ENCODE results near the gene GFRA4.
"Not testable (repeated sequence)": the region's sequence is repeated elsewhere in the genome, so short reads cannot be mapped to it uniquely, and the experiment has no call there.

GFRA4 gene

DNA sequence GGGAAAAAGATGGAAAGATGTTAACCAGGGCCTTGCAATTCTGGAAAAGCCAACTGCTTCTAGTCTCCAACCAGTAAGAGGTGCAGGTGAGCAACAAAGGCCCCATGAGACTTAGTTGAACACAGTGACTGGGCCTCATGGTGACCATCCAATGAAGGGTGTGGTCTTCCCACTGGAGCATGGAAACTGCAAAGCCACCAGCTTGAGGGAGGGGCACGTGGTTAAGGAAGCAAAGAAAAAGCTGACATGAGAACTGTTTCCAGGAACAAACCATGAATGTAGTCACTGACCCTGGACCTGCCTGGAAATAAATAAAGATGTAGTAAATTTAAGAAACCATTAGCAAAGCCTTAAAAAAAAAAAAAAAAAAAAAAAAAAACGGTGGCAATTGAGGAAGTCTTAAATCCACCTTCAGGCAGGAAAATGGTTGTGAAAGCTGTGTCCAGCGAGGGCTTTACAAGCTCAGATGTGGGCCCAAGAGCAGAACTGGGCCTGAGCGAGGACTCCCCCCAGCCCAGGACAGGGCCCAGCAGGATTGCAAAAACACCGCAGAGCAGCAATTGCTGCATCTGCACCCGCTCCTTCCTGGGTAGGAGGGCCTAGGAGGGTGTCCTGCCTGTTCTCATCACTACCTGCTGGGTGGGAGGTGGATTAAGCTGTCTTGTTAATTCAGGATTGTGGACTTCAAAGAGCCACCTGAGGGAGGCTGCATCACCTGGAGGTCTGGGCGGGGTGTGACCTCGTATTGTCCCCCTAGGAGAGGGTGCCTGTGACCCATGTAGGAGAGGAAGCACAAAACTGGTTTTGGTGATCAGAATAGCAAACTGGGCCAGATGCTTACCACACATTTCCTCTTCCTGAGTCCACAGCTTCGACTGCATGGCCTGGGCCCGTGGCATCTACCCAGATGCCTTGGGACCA, 10.3 kb downstream of the GFRA4 start:
- no peak for DNase-seq

DNA sequence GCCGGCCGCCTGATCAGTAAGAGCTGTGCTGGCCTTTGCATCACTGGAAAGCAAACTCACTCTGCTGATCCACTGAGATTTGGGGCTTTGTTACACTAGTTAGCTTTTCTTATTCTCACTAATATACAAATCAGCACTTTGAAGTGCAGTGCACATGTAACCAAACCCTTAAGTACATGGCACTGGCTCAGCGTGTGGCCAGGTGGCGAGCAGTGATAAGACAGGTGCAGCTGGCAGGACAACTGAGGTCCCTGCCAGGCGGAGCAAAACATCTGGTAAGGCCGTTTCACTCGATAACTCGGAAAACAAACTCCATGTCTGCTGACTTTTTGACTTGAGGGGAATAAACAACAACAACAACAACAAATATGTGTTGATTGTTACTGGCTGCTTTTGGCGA, 11.0 kb downstream of the GFRA4 start:
- no peak for DNase-seq

DNA sequence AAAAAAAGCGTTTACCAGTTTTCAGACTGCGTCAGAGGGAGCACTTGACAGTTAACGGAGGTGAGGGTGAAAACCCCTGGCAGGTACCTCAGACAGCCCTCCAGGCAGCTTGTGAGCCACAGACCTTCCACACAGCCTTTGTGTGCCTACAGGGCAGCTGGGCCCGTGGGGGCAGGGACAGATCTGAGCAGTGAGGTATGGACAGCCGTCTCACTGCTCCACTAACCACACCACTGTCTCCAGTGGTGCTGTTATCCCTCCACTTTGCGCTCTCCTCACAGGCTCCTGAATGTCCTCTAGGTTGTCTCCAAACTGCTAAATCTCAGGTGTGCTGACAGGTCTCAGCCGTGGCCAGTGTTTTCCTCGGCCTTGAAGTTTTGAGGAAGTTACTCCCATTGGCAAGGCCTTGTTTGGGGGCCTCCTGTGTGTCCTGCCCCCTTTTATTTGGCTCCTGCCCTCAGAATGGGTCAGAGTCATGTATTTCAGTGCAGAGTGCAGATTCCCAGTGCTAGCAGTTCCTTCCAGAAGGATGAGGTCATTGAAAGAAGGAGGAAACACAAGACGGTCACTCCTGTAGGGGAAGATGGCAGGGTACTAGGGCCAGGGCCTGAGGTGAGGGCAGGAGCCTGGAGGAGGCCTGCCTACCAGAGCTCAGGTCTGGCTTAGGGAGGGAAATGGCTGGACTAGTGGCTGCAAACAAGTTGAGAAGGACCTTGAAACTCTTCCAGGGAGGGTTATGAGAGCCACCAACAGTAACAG, 11.8 kb downstream of the GFRA4 start:
- no peak for DNase-seq

DNA sequence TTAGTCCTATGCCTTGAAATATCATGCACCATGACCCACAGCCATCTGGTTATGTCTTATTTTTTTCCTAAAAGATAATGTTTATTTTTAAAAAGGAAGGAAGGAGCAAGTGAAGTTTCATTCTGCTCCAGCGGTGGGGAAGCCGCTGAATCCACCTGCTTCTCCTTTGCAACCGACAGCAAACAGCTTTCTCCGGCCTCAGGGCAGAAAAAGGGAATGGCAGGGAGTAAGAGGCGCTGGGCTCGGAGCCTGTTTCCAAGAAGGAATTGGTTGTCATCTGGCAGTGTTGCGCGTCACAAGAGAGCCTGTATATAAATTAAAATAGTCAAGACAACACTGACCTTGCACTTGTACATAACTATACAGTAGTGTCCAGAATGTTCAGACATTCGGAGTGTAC, 14.2 kb downstream of the GFRA4 start:
- no peak for DNase-seq

DNA sequence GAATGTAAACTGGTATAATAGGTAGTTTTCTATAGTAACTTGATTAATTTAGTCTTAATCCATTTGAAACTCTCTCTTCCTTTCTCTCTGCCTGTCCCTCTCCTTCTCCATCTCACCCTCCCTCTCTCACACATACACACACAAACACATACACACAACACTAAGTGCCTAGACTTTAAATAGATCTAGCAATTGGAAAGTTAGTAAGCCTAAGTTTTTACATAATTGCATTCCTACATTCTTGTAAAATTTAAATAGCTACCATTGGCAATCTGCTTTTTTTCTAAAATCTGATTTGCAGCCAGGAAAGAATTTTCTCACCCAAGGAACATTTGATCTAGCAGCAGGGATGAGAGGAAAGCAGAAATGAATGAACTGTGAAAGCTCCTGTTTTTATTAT, 15.7 kb downstream of the GFRA4 start:
- DNase-seq: no peak

DNA sequence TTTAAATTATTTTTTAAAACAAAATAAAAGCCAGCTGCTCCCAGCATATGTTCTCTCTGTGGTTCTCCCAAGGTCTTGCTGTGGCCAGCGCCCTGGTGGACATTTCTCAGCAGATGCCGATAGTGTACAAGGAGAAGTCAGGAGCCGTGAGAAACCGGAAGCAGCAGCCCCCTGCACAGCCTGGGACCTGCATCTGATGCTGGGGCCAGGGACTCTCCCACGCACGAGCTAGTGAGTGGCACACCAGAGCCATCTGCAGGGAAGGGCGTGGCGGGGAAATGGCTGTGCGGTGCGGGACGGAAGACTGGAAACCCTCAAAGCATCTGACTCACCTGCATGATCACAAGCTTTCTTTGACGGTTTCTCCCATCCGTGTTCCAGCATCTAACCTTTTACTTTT, 16.5 kb downstream of the GFRA4 start:
- no peak for DNase-seq

DNA sequence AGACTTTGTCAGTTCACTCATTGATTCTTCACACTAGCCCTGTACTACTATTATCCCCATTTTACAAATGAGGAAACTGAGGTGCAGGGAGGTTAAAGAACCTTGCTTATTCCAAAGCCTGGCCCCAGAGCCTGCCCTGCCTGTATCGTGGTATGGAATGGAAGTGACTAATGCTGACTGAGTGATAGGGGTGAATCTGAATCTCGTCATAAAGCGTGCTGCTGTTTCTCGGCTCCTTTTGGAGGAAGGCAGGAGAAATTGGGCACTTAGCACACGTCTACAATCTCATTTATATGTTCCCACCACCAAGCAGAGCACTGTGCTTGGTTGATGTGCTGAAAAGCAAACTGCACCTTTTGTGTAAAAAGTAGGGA, 17.1 kb downstream of the GFRA4 start:
- DNase-seq: no peak

DNA sequence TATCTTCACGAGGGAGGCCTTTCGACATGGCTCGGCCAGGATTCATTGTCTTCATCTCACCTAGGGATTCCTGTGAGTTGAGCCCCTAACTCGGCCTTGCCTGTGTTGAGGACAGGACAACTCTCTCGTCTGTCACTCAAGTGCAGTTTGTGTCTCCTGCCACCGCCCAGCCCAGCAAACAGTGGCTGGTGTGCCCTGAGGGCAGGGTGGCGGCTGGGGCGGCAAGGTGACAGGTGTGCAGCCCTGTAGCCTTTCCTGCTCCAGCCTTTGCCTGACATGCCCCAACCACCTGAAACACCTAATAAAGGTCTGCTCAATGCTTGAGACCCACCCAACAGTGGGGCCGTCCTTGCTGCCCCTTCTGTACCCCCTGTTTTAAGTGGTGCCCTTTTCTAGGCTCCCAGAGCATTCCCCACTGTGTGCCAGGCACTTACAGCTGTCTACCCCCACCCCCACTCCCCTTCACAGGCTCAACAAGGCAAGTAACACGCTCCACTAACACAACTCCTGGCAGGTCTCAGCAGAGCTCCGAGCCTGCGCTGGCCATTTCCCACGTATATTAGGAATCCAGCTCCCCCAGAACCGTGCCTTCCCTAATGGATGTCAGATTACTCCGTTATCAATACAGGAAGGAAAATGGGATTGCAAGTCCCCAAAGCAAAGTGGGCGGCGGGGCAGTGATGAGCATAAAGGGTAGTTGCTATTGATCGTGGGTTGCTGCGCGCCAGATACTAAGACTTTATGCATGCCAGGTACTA, 17.7 kb downstream of the GFRA4 start:
- DNase-seq: no peak

DNA sequence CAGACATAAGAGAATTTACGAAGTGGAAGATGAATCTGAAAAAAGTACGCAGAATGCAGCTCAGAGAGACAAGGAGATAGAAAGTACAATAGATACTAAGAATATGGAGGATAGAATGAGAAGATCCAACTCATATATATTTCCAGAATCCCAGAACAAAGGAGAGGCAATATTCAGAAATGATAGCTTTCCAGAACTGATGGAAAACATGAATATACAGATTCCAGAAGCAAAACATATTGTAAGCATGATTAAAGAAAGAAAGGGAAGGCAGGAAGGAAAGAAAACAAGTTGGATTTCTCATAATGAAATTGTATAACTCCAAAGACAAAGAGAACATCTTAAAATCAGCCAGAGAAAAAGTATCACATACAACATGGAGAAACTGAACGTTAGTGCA, 22.9 kb downstream of the GFRA4 start:
- DNase-seq: no peak

DNA sequence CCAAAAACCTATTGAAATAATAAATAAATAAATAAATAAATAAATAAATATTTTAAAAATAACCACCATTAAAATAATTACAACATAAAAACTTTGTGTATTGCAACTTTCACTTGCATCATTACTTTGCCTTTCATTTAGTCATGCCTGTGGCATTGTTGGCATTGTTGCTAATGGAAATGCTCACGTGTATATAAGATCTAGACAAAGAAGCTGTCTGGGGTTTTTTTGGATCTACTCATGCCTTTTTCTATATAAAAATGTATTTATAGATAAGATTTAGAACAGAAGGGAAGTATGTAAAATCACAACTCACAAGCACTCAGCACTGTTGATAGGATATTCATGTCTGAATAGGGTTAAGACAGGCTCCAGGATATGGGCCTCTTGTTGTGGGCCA, 27.9 kb downstream of the GFRA4 start:
- DNase-seq: no peak

DNA sequence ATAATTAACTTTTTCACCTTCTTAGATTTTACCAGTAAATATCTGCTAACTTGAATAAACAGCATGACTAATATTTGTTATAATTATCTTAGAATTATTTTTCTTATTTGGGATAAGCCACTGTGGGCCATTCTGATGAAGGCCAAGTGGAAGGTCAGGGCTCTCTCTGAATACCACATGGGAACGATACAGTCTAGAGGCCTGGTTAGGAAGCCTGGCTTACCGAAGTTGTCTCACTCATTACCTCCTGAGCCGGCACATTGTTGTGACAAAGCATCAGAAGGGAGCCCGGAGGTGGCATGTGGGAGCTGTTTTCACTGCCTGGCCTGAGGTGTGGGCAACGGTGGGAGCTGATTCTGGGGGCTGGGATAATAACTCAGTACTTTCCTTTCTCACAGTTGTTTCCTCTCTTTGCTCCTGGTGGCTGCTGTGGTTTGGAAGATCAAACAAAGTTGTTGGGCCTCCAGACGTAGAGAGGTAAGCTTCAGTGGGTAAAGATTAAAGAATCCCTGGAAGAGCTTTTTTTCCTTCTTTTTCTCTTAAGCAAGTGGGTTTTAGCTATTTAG, 29.2 kb downstream of the GFRA4 start:
- DNase-seq: no peak

DNA sequence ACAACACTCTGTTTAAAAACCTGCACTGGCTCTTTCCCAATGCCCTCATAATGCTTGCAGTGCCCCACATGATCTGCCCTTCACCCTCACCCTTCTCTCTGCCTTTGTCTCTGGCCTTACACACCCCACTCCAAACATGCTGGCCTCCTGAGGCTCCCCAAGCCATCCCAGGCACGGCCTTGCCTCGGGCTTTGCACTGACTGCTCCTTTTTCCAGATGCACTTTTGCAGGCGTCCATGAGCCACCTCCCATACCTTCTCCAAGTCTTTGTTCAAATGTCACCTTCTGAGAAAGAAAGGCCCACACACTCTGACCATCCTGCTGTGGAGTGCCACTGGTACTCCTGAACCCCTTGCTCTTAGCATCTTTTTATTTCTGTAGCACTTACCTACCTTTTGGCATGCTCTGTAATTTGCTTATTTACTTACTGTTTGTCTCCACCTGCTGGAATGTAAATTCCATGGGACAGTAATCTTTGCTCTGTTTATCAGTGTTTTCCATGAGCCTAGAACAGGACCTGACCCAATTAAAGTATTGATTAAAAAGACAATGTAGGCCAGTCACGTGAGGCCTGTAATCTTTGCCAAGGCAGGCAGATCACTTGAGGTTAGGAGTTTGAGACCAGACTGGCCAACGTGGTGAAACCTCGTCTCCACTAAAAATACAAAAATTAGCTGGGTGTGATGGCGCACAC, 30.7 kb downstream of the GFRA4 start:
- DNase-seq: no peak

DNA sequence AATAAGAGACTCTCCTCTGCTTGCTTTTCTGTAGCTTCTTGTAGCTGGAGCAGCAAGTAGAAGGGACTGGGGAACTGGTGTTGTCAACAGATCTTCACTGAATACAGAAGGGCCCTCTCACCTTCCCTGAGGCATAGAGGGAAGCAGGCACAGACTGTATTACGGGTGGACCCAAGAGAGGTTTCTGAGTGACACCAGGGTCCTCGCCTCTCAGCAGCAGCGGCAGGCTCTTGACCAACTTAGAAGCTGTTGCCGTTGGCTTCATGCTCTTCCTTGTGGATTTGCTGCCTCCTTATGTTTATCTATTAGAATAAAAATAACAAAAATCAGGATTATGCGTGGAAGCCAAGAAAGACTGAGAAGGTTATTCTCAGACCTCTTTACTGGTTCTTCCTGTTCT, 31.7 kb downstream of the GFRA4 start:
- no peak for DNase-seq

DNA sequence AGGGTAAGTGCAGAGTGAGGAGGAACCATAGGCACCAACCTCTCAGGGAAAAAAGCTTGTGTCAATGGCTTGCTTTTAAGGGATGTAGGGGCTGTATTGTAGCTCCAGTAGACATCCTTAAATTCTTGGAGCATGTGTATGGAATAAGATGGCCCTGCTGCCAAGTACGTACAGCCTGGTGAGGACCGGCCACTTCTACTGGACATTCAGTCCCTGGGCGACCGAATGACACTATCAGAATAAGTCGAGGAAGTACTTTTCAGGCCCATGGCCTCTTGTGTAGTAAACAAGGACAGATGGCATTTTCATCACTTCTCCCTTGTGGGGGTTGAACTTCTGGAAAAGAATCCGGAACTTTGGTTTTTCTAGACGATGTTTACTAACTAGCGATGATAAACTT, 32.8 kb downstream of the GFRA4 start:
- no peak for DNase-seq

DNA sequence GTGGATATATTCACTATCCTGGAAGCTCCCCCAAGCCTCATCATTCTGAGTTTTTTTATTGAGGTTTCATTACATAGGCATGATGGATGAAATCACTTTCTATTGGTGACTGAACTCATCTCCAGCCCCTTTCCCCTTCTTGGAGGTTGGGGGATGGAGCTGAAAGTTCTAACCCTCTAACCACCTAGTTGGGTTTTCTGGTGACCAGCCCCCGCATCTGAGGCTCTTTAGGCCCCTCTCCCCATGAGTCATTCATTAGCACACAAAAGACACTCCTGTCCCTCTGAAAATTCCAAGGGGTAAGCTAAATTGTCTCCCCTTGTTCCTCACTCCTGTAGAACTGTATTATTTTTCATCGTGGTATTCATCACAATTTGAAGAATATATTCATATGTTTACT, 33.3 kb downstream of the GFRA4 start:
- no peak for DNase-seq

DNA sequence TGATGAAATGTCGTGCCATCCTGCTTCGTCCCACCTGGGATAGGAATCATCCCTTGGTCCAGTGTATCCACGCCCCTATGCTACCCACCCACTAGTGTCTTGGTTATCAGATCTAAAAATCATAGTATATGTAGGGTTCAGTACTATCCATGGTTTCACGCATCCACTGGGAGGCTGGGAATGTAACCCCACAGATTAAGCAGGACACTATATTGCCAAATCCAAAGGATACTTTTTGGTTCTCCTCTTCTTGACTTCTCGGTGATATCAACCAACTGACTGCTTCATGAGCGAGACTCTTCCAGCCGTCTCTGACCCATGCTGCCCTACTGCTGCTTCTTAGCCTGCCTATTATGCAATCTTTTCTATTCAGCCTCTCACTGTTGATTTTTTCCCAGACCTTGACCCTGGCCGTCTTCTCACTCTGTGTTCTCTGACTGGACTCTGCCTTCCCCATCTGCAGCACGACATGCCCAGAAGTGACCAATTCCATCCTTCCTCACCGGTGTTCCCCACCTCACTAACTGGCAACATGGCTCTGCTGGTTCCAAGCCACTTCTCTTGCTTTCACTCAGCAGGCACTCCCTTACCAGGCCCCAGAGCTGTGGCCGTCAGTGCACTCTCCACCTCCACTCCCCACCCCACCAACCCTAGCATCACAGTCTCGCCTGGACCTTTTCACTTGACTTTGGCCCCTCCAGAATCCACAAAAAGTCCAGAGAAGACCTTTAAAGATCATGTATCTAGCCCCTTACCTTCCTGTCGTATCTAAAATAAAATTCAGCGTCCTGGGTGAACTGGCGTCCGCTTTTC, 34.5 kb downstream of the GFRA4 start:
- DNase-seq: no peak

DNA sequence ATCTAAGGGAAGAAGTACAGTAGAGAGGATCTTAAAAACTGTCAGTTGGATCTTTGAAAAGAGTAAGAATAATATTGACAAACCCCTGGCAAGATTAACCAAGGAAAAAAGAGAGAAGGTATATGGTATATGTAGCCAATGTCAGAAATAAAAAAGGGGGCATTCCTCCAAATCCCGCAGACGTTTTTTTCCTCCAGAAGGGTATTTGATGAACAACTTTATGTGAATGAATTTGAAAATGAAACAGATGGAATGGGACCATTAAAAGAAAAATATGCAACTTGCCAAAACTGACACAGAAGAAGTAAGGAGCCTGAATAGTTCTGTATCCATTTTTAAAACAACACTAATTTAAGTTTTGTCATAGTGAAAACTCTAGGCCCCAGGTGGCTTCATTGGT, 35.7 kb downstream of the GFRA4 start:
- no peak for DNase-seq

DNA sequence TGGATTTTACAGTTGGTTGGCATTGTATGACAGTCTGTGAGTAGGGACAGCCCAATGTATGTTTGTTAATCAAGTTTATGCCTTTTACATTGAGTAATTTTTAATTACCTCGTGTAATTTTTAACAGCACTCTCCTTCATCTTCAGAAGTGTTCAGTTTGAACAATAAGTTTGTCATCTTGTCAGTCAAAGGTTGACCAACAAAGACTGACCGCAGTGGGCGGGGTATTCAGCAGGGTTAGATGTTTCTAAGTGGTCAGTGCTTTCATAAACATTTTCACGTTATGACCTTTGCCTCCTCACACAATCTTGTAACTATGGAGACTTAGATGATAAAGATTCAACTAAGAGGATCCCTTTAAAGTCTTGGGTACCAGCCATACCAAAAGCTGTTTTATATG, 40.8 kb downstream of the GFRA4 start:
- DNase-seq: no peak

DNA sequence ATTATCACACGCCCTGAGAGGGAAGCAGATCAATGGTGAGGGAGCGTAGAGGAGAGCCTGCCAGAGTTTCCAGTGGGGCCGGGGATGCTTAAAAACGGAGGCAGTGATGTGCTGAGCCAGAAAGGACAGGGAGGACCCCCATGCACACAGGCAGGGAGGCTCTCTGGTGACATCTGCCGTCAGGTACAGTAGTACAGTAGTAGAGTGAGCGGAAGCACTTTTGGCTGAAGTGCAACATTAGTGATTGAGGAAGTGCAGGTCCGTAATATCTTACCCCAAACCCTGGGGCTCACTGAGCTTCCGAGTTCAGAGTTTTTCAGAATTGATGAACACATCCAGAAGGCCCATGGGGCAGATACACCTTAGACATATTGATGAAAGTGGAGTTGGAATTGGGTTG, 42.1 kb downstream of the GFRA4 start:
- DNase-seq: no peak

DNA sequence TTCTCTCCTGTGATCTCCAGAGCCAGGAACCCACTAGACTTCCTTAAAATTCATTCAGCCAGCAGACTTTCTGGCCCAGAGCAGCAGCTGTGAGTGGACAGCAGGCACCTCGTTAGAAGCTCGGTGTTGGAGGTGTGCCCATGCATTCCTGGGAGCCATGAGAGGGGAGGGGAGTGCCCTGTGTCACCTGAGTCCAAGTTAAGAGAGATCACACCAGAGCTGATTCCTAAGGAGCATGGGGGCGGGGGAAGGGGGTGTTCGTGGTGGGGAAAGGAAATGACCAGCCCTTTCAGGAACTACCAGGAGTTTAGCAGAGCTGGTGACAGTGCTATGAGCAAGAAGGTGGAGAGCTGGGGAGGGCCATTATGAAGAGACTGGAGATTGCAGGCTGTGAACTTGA, 46.9 kb downstream of the GFRA4 start:
- DNase-seq: no peak

DNA sequence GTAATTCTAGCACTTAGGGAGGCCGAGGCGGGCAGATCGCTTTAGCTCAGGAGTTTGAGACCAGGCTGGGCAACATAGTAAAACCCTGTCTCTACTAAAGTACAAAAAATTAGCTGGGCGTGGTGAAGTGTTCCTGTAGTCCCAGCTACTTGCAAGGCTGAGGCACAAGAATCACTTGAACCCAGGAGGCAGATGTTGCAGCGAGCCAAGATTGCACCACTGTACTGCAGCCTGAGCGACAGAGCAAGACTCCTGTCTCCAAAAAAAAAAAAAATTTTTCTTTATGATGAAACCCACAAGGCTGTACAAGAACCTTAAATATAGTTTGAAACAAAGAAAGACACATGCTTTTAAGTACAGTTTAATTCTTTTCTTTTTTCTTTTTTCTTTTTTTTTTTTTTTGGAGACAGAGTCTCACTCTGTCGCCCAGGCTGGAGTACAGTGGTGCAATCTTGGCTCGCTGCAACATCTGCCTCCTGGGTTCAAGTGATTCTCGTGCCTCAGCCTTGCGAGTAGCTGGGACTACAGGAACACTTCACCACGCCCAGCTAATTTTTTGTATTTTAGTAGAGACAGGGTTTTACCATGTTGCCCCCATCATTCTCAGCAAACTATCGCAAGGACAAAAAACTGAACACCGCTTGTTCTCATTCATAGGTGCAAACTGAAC, 47.9 kb downstream of the GFRA4 start:
- DNase-seq: not testable (repeated sequence)
